HepG2 (cell line): ENCODE measurements around the gene SNAP25. TPM values are rescaled to one million over a fixed set of nuclear protein-coding genes. Genes with fewer than 3 reads are reported as not detected.
A peak's percentile ranks its signal among the peaks of the same experiment; 100 is the strongest.

Experiments
- ATAC-seq: fragments of 200-7000 bp; cut with Tn5 transposase; 3 replicates; pipeline ENCODE4 v1.9.1; 2020; ENCODE audit warnings: mild to moderate bottlenecking, moderate library complexity
- BruUV-seq: library from RNA; stranded (reverse); fragments of 400-500 nt; replicated peaks from 2 replicates; lab custom pipeline; 2021; lab: Mats Ljungman, UMichigan
- CTCF ChIA-PET: fragments of 300-600 bp; formaldehyde crosslinking; extraction: SDS; loops from one replicate; lab custom pipeline; 2021; ENCODE audit warnings: low total read pairs, inconsistent platforms, low intra/inter-chr PET ratio; lab: Yijun Ruan, JAX
- POLR2A ChIA-PET: fragments of 350-600 bp; sonication (Branson Sonifier 250); formaldehyde crosslinking; loops from one replicate; lab custom pipeline; 2020; ENCODE audit warnings: antibody characterized with exemption, inconsistent platforms; lab: Yijun Ruan, JAX
- DNase-seq: peaks from one replicate; pipeline ENCODE4 v3.0.0-alpha.2; 2015; ENCODE audit warnings: low spot score
- FAIRE-seq: peaks from 3 replicates; lab custom pipeline; 2011; peaks lifted over from hg19 to GRCh38; lab: Jason Lieb, UNC
- H2AFZ ChIP-seq: one replicate; pipeline ENCODE4 v1.6.1; 2011; ENCODE audit warnings: low read length, inconsistent platforms
- H3K27ac ChIP-seq: fragments of 300-600 bp; 3 replicates; pipeline ENCODE4 v1.8.0; 2011; ENCODE audit warnings: mixed run types, mild to moderate bottlenecking, mixed read lengths, low read length, inconsistent platforms; ENCODE audit not compliant: insufficient read depth; ENCODE audit errors: extremely low read length
- H3K27me3 ChIP-seq, 2 experiments: fragments of 200-600 bp in 1 of 2; 2 replicates in 1 of 2; 3 replicates in 1 of 2; pipeline versions ENCODE4 v1.6.0 to v1.8.0; 2011; ENCODE audit warnings: low read length in 2 of 2, mild to moderate bottlenecking in 2 of 2, moderate library complexity in 2 of 2, inconsistent platforms in 1 of 2; ENCODE audit not compliant: insufficient read depth in 2 of 2, control insufficient read depth in 1 of 2
- H3K36me3 ChIP-seq, 2 experiments: fragments of 200-600 bp in 1 of 2; replicated peaks in 1 of 2; 2 replicates in 1 of 2; 3 replicates in 1 of 2; pipeline versions ENCODE4 v1.5.1 to v1.8.0; 2011; ENCODE audit warnings: low read length in 2 of 2, inconsistent platforms in 1 of 2; ENCODE audit not compliant: insufficient read depth in 2 of 2, control insufficient read depth in 1 of 2
- H3K4me1 ChIP-seq: 2 replicates; pipeline ENCODE4 v1.5.1; 2012; ENCODE audit warnings: low read length, inconsistent platforms; ENCODE audit not compliant: insufficient read depth
- H3K4me2 ChIP-seq: 2 replicates; pipeline ENCODE4 v1.6.0; 2011; ENCODE audit warnings: low read depth, low read length, inconsistent platforms
- H3K4me3 ChIP-seq, 3 experiments: fragments of 200-600 bp in 1 of 3; sonication (generic), shearing (Covaris generic) in 1 of 3; replicated peaks in 1 of 3; 2 replicates each; pipeline ENCODE4 v1.5.1; 2011 to 2016; ENCODE audit warnings: low read length in 3 of 3, inconsistent platforms in 2 of 3, low read depth in 2 of 3, mild to moderate bottlenecking in 2 of 3, control low read depth in 1 of 3, mixed read lengths in 1 of 3; ENCODE audit not compliant: insufficient read depth in 1 of 3
- H3K79me2 ChIP-seq: one replicate; pipeline ENCODE4 v1.6.1; 2011; ENCODE audit warnings: low read length, inconsistent platforms; ENCODE audit not compliant: insufficient read depth
- H3K9ac ChIP-seq: 2 replicates; pipeline ENCODE4 v1.6.0; 2011; ENCODE audit warnings: mild to moderate bottlenecking, low read depth, low read length, inconsistent platforms; ENCODE audit not compliant: insufficient read depth
- H3K9me3 ChIP-seq: 2 replicates; pipeline ENCODE4 v1.5.1; 2012; ENCODE audit warnings: mild to moderate bottlenecking, low read length
- H4K20me1 ChIP-seq: 2 replicates; pipeline ENCODE4 v1.6.0; 2011; ENCODE audit warnings: inconsistent platforms, mild to moderate bottlenecking, low read length, moderate library complexity; ENCODE audit not compliant: insufficient read depth
- ETV5 ChIP-seq: IDR thresholded peaks from 2 replicates; pipeline ENCODE4 v1.6.1; 2018; ENCODE audit warnings: missing biosample characterization, missing genetic modification reagents, inconsistent platforms, borderline replicate concordance
- TARDBP ChIP-seq: sonication (generic); formaldehyde crosslinking; IDR thresholded peaks from 2 replicates; pipeline ENCODE4 v1.8.0; 2022; ENCODE audit warnings: mild to moderate bottlenecking, missing genetic modification reagents
- ZBTB33 ChIP-seq: sonication (generic); formaldehyde crosslinking; IDR thresholded peaks from 2 replicates; pipeline ENCODE4 v1.4.0; 2020; ENCODE audit warnings: missing genetic modification reagents
- ZNF430 ChIP-seq: sonication (generic); formaldehyde crosslinking; IDR thresholded peaks from 2 replicates; pipeline ENCODE4 v1.9.0; 2021; ENCODE audit warnings: mild to moderate bottlenecking, missing genetic modification reagents
- ZNF629 ChIP-seq: sonication (generic); formaldehyde crosslinking; conservative IDR thresholded peaks from 2 replicates; pipeline ENCODE4 v1.5.0; 2020; ENCODE audit warnings: missing genetic modification reagents
- WGBS: methylation state at CpG from one replicate; pipeline ENCODE4 v1.1.6; 2017; ENCODE audit warnings: low lambda C conversion rate; 5-methylcytosine and 5-hydroxymethylcytosine counted together
- in situ Hi-C: cut with HindIII; loops from 2 replicates; pipeline ENCODE4 v1.10.0; 2017; ENCODE audit warnings: low pct_unique_long_range_greater_than_20kb; ENCODE audit not compliant: extremely low pct_ligation_motif_present
- intact Hi-C: fragments of 100-400 bp; cut with micrococcal nuclease; formaldehyde crosslinking; loops from one replicate; pipeline ENCODE4 v1.10.0; 2022; ENCODE audit not compliant: unreplicated experiment
- polyA plus RNA-seq, 8 experiments: library from polyadenylated mRNA; depleted of rRNA in 3 of 8; stranded (reverse) in 7 of 8; unstranded in 1 of 8; fragments of >200 nt; fragmentation: Illumina TruSeq in 4 of 8; extraction: Trizol in 4 of 8; gene quantifications; 2 replicates each; pipeline versions ENCODE4 v1.2.1 to v1.2.3, GENCODE V29; 2011 to 2016; ENCODE audit warnings: low read depth in 4 of 8, missing spikeins in 1 of 8, mixed read lengths in 1 of 8; ENCODE audit not compliant: insufficient read depth in 1 of 8
- total RNA-seq, 5 experiments: library from RNA; depleted of rRNA; stranded (reverse); fragments of >200 nt; fragmentation: Illumina TruSeq; extraction: Trizol; gene quantifications; 2 replicates each; pipeline ENCODE4 v1.2.3, GENCODE V29; 2016; ENCODE audit warnings: low read depth in 1 of 5

Gene SNAP25
- total and polyA plus RNA-seq, 2 of the 13 experiments (the other 11 are each of a cell fraction or from before 2014, with no cell fraction given), result not detected

GRCh38 chr20:10171864-10172751 is 46.5 kb upstream of the SNAP25 start:
- no peak for TF ChIP-seq TARDBP (CRISPR knock-in tag)
- TF ChIP-seq ZBTB33 (CRISPR knock-in tag), result peak; percentile 94
- TF ChIP-seq ZNF430 (CRISPR knock-in tag), result no peak
- no peak overlapping the region for H3K27ac ChIP-seq
- no TSS peak for BruUV-seq
- in situ Hi-C loops (no loop called here), intact Hi-C loops (no loop called here)
- no peaks in the 10 kb centered on the region; a peak in 1 of 5 replicates for H3K27me3 ChIP-seq
- ATAC-seq (peak; percentile 65), FAIRE-seq (no peak), DNase-seq (no peak)
- H3K36me3 ChIP-seq, result no peaks in the 10 kb centered on the region
- no peaks in the 10 kb centered on the region for H4K20me1 ChIP-seq
- H3K4me3 ChIP-seq, result no peak overlapping the region
- no peak overlapping the region for H3K4me2 ChIP-seq
- H3K4me1 ChIP-seq, result no peaks in the 10 kb centered on the region
- no peak overlapping the region for H3K9ac ChIP-seq
- CTCF ChIA-PET, result no interaction called here
- no peaks in the 10 kb centered on the region for H3K9me3 ChIP-seq
- POLR2A ChIA-PET, result no interaction called here
- no peak overlapping the region for H2AFZ ChIP-seq
- H3K79me2 ChIP-seq, result no peaks in the 10 kb centered on the region
- WGBS, result 62% methylated on average over 43 of the region's 47 CpGs

GRCh38 chr20:10172998-10173655 is 45.5 kb upstream of the SNAP25 start:
- no peaks in the 10 kb centered on the region for H3K79me2 ChIP-seq
- H3K9ac ChIP-seq, result no peak overlapping the region
- H3K4me2 ChIP-seq, result no peak overlapping the region
- no peak for FAIRE-seq
- no peaks in the 10 kb centered on the region for H4K20me1 ChIP-seq
- H3K9me3 ChIP-seq, result no peaks in the 10 kb centered on the region
- no peak overlapping the region for H3K4me3 ChIP-seq
- CTCF ChIA-PET, result no interaction called here
- no peaks in the 10 kb centered on the region for H3K36me3 ChIP-seq
- intact Hi-C loops, result no loop called here
- no peaks in the 10 kb centered on the region; a peak in 1 of 5 replicates for H3K27me3 ChIP-seq
- in situ Hi-C loops, result no loop called here
- ATAC-seq, result no peak
- no peak overlapping the region for H3K27ac ChIP-seq
- no peak overlapping the region for H2AFZ ChIP-seq
- WGBS, result 56% methylated on average over 16 of the region's 16 CpGs
- TF ChIP-seq ETV5 (CRISPR knock-in tag) (no peak), ZNF629 (CRISPR knock-in tag) (peak; percentile 56)
- TF ChIP-seq, all 625 proteins: peak for 1
- POLR2A ChIA-PET, result no interaction called here
- no peak for DNase-seq
- H3K4me1 ChIP-seq, result no peaks in the 10 kb centered on the region
- BruUV-seq, result no TSS peak
